K562 (cell line): ENCODE data around the gene ERP27. TPM values are rescaled to one million over a fixed set of nuclear protein-coding genes. Genes with fewer than 3 reads are reported as not detected.

ENCODE experiments used
- ATF1 ChIP-seq, 2 experiments: fragments of 450-650 bp in 1 of 2; IDR thresholded peaks; 2 replicates each; pipeline ENCODE4 v1.6.1; 2016; ENCODE audit warnings: missing compliant biosample characterization in 1 of 2, missing genetic modification characterization in 1 of 2
- CREM ChIP-seq: IDR thresholded peaks from 2 replicates; pipeline ENCODE4 v1.6.1; 2014; ENCODE audit warnings: antibody characterized with exemption, low read depth
- E2F3 ChIP-seq: fragments of 250-450 bp; sonication (Bioruptor Pico); IDR thresholded peaks from 2 replicates; pipeline ENCODE4 v1.4.0; 2020; ENCODE audit warnings: mild to moderate bottlenecking
- ELK1 ChIP-seq: sonication (generic); formaldehyde crosslinking; IDR thresholded peaks from 2 replicates; pipeline ENCODE4 v1.8.1; 2022; ENCODE audit warnings: missing genetic modification reagents
- ILF3 ChIP-seq: fragments of 450-650 bp; IDR thresholded peaks from 2 replicates; pipeline ENCODE4 v1.6.1; 2018; ENCODE audit warnings: antibody characterized with exemption, mild to moderate bottlenecking, moderate library complexity, borderline replicate concordance
- KAT2B ChIP-seq: IDR thresholded peaks from one replicate; pipeline ENCODE4 v1.6.1; 2012; ENCODE audit warnings: low read depth, mild to moderate bottlenecking, control low read depth, inconsistent platforms, low read length, moderate library complexity
- KLF1 ChIP-seq: fragments of 450-650 bp; IDR thresholded peaks from 2 replicates; pipeline ENCODE4 v1.6.1; 2016; ENCODE audit warnings: missing genetic modification characterization, missing compliant biosample characterization
- MAFF ChIP-seq: IDR thresholded peaks from 2 replicates; pipeline ENCODE4 v1.6.1; 2012; ENCODE audit warnings: low read length, improper control_type of control experiment
- MCM2 ChIP-seq: fragments of 450-650 bp; IDR thresholded peaks from 2 replicates; pipeline ENCODE4 v1.6.1; 2017; ENCODE audit warnings: low read depth, mild to moderate bottlenecking
- MEIS2 ChIP-seq: fragments of 450-650 bp; IDR thresholded peaks from 2 replicates; pipeline ENCODE4 v1.6.1; 2014; ENCODE audit warnings: mild to moderate bottlenecking; ENCODE audit not compliant: partially characterized antibody
- MNT ChIP-seq, 2 experiments: fragments of 450-650 bp; conservative IDR thresholded peaks; 2 replicates each; pipeline ENCODE4 v1.6.1; 2017; ENCODE audit warnings: mild to moderate bottlenecking in 2 of 2, moderate library complexity in 2 of 2
- MYBL2 ChIP-seq, 2 experiments: fragments of 450-650 bp in 1 of 2; sonication (generic) in 1 of 2; formaldehyde crosslinking in 1 of 2; IDR thresholded peaks; 2 replicates each; pipeline versions ENCODE4 v1.6.1 to v1.8.1; 2017 to 2022; ENCODE audit warnings: borderline replicate concordance in 1 of 2, inconsistent platforms in 1 of 2, low read depth in 1 of 2, mild to moderate bottlenecking in 1 of 2, missing genetic modification reagents in 1 of 2, moderate library complexity in 1 of 2
- NCOR1 ChIP-seq: fragments of 450-650 bp; IDR thresholded peaks from 2 replicates; pipeline ENCODE4 v1.6.1; 2016; ENCODE audit warnings: mild to moderate bottlenecking, moderate library complexity
- RAD21 ChIP-seq, 2 experiments: fragments of 250-450 bp in 1 of 2; fragments of 450-650 bp in 1 of 2; sonication (Bioruptor Pico) in 1 of 2; formaldehyde crosslinking in 1 of 2; IDR thresholded peaks in 1 of 2; conservative IDR thresholded peaks in 1 of 2; 2 replicates each; pipeline versions ENCODE4 v1.4.0 to v1.8.0; 2020 to 2022; ENCODE audit warnings: mild to moderate bottlenecking in 2 of 2, moderate library complexity in 1 of 2
- RB1 ChIP-seq: fragments of 450-650 bp; IDR thresholded peaks from 2 replicates; pipeline ENCODE4 v1.6.1; 2017; ENCODE audit warnings: low read depth, mild to moderate bottlenecking
- RBM25 ChIP-seq: fragments of 200-400 bp; formaldehyde crosslinking; IDR thresholded peaks from 2 replicates; pipeline ENCODE4 v1.6.1; 2018; ENCODE audit warnings: low read length, low read depth, moderate library complexity; ENCODE audit not compliant: severe bottlenecking
- SMARCE1 ChIP-seq: fragments of 450-650 bp; IDR thresholded peaks from 2 replicates; pipeline ENCODE4 v1.7.1; 2016; ENCODE audit warnings: mild to moderate bottlenecking
- ZNF133 ChIP-seq: fragments of 250-450 bp; sonication (Bioruptor Pico); IDR thresholded peaks from 2 replicates; pipeline ENCODE4 v1.4.0; 2020; ENCODE audit warnings: mild to moderate bottlenecking
- ZNF551 ChIP-seq: fragments of 250-450 bp; sonication (Bioruptor Pico); IDR thresholded peaks from 2 replicates; pipeline ENCODE4 v1.5.0; 2021; ENCODE audit warnings: mild to moderate bottlenecking, moderate library complexity
- polyA plus RNA-seq, 8 experiments: library from polyadenylated mRNA; depleted of rRNA in 4 of 8; stranded (reverse) in 5 of 8; unstranded in 3 of 8; fragments of >200 nt; fragmentation: Nextera tagmentation in 2 of 8; fragmentation: Illumina TruSeq in 1 of 8; extraction: Ambion mirVana in 2 of 8; extraction: Trizol in 1 of 8; gene quantifications; 2 replicates each; pipeline versions ENCODE4 v1.2.1 to v1.2.3, GENCODE V29; 2011 to 2014; ENCODE audit warnings: inconsistent platforms in 1 of 8, missing spikeins in 1 of 8
- total RNA-seq, 7 experiments: library from RNA; depleted of rRNA in 6 of 7; stranded (reverse); fragments of >200 nt in 6 of 7; fragmentation: Illumina TruSeq in 2 of 7; extraction: Trizol in 2 of 7; gene quantifications; 2 replicates each; pipeline versions ENCODE4 v1.2.1 to v1.2.3, GENCODE V29; 2011 to 2021; ENCODE audit warnings: low replicate concordance in 1 of 7
- TF ChIP-seq, protein P1 (sequence below): fragments of 250-450 bp; sonication (Bioruptor Pico); IDR thresholded peaks from 2 replicates; pipeline ENCODE4 v1.5.0; 2021
- TF ChIP-seq, protein P2 (sequence below): fragments of 450-650 bp; IDR thresholded peaks from 2 replicates; pipeline ENCODE4 v1.6.1; 2018; ENCODE audit warnings: mild to moderate bottlenecking, low read depth; ENCODE audit not compliant: partially characterized antibody
- TF ChIP-seq, protein P3 (sequence below): sonication (generic); formaldehyde crosslinking; IDR thresholded peaks from 2 replicates; pipeline ENCODE4 v1.8.0; 2022; ENCODE audit warnings: missing genetic modification reagents, mild to moderate bottlenecking, borderline replicate concordance

Gene ERP27
- total and polyA plus RNA-seq, 9 of the 15 experiments (the other 6 are each of a cell fraction or from before 2014, with no cell fraction given), result 0.07 to 0.27 (median 0.11) TPM; not detected in 6

- no peak for TF ChIP-seq RB1
- TF ChIP-seq NCOR1, result no peak
- no peak for TF ChIP-seq KAT2B
- TF ChIP-seq MEIS2, result peak; percentile 44
- TF ChIP-seq SMARCE1, result no peak
- TF ChIP-seq, protein P1, sequence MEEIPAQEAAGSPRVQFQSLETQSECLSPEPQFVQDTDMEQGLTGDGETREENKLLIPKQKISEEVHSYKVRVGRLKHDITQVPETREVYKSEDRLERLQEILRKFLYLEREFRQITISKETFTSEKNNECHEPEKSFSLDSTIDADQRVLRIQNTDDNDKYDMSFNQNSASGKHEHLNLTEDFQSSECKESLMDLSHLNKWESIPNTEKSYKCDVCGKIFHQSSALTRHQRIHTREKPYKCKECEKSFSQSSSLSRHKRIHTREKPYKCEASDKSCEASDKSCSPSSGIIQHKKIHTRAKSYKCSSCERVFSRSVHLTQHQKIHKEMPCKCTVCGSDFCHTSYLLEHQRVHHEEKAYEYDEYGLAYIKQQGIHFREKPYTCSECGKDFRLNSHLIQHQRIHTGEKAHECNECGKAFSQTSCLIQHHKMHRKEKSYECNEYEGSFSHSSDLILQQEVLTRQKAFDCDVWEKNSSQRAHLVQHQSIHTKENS (CRISPR knock-in tag), result no peak
- no peak for TF ChIP-seq ELK1 (CRISPR knock-in tag)
- no peak for TF ChIP-seq ZNF551 (CRISPR knock-in tag)
- no peak for TF ChIP-seq MCM2
- TF ChIP-seq RBM25, result no peak
- no peak for TF ChIP-seq MYBL2 (IDR thresholded peaks at IDR 0.05; ENCODE audit: low read depth)
- TF ChIP-seq MYBL2 (CRISPR knock-in tag; IDR thresholded peaks at IDR 0.05; ENCODE audit: borderline replicate concordance), result no peak
- TF ChIP-seq MNT (conservative IDR thresholded peaks at IDR 0.05), result peak in 1 of 2 experiments; percentile 24; a peak in 1 of 4 replicates
- TF ChIP-seq CREM, result peak; percentile 73
- TF ChIP-seq, protein P2, sequence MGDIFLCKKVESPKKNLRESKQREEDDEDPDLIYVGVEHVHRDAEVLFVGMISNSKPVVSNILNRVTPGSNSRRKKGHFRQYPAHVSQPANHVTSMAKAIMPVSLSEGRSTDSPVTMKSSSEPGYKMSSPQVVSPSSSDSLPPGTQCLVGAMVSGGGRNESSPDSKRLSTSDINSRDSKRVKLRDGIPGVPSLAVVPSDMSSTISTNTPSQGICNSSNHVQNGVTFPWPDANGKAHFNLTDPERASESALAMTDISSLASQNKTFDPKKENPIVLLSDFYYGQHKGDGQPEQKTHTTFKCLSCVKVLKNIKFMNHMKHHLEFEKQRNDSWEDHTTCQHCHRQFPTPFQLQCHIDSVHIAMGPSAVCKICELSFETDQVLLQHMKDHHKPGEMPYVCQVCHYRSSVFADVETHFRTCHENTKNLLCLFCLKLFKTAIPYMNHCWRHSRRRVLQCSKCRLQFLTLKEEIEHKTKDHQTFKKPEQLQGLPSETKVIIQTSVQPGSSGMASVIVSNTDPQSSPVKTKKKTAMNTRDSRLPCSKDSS, result no peak
- no peak for TF ChIP-seq KLF1 (tag)
- TF ChIP-seq ZNF133 (CRISPR knock-in tag), result no peak
- no peak for TF ChIP-seq ILF3
- no peak for TF ChIP-seq ATF1 (CRISPR knock-in tag; IDR thresholded peaks at IDR 0.05)
- TF ChIP-seq ATF1 (tag; IDR thresholded peaks at IDR 0.05), result peak; percentile 85
- TF ChIP-seq RAD21 (CRISPR knock-in tag; conservative IDR thresholded peaks at IDR 0.05 in 1 of 2, IDR thresholded peaks at IDR 0.05 in 1 of 2), result no peak
- TF ChIP-seq, protein P3, sequence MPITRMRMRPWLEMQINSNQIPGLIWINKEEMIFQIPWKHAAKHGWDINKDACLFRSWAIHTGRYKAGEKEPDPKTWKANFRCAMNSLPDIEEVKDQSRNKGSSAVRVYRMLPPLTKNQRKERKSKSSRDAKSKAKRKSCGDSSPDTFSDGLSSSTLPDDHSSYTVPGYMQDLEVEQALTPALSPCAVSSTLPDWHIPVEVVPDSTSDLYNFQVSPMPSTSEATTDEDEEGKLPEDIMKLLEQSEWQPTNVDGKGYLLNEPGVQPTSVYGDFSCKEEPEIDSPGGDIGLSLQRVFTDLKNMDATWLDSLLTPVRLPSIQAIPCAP (CRISPR knock-in tag), result no peak
- TF ChIP-seq MAFF, result no peak
- TF ChIP-seq E2F3 (CRISPR knock-in tag), result no peak
These were observed 23.3 kb upstream of the ERP27 start, which contains the start of gene ARHGDIB (continued) for GRCh38 chr12:14961466-14962152.
